Measurements from ENCODE around the gene RBM6.
A peak's percentile ranks its signal among the peaks of the same experiment; 100 is the strongest.
"Not testable (repeated sequence)": the region's sequence is repeated elsewhere in the genome, so short reads cannot be mapped to it uniquely, and the experiment has no call there.

RBM6 gene

DNA sequence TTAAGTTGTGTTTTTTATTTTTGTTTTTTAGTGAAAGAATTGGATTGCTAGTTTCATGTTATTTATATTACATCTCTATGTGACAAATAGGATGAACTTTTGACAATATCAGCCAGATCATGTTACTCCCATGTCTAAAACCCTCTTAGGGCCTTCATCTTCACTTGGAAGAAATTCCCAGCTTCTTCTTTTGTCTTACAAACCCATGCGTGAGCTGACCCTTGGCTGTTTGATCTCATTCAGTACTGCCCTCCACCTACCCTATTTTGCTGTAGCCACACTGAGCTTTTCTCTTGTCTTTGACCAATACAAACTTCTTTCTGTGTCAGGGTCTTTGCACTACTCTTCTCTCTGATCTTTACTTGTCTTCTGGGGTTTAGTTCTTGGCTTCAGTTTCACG lies 37.0 kb downstream of the RBM6 start:
- no peak for DNase-seq (ENCODE audit: low spot score)

DNA sequence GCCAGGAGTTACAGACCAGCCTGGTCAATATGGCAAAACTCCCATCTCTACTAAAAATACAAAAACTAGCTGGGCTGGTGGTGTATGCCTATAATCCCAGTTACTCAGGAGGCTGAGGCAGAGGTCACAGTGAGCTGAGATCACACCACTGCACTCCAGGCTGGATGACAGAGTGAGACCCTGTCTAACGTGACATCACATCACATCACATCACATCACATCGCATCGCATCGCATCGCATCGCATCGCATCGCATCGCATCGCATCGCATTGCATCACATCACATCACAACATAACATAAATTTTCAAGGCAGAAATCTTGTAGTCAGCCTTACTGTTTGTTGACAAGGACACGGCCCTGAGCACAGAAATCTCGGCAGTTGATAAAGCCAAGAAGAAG lies 44.4 kb downstream of the RBM6 start:
- no peak for DNase-seq (ENCODE audit: low spot score)

DNA sequence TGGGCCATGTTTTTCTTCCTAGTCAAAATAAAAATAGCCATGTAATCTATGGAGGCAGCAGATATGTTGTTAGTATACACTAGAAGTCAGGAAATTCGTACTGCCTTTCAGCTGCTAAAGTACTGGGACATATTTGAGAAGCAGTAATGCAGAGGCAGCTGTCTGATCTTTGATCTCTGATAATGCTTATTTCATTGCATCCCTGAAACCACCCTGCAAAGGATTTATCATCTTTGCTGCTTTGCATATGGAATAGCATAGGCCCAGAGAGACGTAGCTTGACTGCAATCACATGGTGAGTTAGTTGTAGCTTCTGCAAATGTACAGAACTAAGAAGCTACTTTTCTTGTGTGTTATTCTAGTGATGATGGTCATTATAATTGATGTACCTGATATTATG lies 52.4 kb downstream of the RBM6 start:
- no peak for DNase-seq (ENCODE audit: low spot score)

DNA sequence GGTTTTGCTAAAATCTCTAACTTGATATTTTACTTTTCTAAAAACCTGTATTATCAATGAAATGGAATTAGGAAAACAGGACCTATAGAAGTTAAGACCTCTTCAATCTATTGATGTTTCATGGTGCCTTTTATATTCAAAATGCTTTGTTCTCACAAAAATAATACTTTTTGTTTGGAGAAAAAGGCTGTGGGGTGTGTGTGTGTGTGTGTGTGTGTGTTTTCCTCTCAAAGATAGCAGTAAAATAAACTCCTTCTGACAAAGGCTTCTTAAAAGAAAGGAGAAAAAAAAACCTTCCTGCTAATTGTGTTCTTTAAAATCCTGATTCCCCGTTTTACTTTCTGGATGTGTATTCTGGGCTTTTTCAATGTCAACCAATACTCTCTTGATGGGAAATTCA lies 54.5 kb downstream of the RBM6 start:
- DNase-seq (ENCODE audit: low spot score) = no peak

DNA sequence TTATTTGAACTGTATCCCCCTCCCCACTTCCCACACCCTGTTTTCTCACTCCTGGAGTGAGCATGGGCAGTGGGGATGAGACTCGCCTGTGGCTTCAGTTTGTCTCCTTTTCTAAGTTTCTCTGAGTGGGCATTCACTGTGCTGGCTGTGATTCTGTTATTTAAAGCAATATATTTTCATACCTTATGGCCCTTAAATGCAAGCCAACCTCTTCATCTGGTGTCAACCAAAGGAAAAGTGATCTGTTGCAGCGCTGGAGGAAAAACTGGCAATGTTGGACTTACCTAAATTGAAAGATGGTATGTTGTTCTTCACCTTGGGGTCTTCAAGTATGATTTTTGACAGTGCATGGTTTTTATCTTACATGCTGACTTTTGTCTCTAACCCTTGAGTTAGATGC lies 56.1 kb downstream of the RBM6 start:
- DNase-seq (ENCODE audit: low spot score) = no peak

DNA sequence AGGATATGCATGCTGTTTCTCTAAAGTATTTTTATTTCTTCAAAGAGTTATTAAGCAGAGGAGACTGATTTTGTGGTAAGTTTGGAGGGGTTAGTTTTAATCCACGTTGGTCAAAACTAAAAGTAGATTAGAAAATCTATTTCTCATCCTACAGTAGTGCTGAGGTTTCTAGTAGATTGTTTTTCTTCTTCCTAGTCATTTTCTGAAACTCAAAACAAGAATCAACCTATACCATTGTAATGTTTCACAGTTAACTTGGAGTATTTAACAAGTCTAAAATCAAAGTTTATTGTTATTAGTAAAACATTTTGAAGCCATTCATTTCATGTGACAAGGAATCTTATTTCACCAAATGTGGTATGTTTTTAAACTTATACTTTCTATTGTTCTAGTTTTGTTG lies 57.9 kb downstream of the RBM6 start:
- DNase-seq (ENCODE audit: low spot score) = no peak

DNA sequence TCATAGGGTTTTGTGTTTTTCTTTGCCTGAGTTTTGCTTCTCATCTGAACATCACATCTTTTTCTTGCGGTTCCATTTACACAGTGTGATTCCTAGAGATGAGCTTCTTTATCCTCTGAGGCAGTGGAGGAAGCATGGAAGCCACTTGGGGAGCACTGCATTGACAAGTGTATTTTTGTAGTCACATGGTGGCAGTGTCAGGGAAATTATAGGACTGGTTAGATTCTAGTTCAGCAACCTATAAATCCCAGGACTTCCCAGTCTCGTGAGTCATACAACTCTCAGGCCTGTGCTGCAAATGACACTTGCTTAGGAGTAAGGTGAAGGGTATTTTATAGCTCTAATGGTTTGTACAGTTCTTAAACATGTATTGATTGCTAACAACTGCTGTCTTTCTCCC lies 58.4 kb downstream of the RBM6 start:
- DNase-seq (ENCODE audit: low spot score) = no peak

DNA sequence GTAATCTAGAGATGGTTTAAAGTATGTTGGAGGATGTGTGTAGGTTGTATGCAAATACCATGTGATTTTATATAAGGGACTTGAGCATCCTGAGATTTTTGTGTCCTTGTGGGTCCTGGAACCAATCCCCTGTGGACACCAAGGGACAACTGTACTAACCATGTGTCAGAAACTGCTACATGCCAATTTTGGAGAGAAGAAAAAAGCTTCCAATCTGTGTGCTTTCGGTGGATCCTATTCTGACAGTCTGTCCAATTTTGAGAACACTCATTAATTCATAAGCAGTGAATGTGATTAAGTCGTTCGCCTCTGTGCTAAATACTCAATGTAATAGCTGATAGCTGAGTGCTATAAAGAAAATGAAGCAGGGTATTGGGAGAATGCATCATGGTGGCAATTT lies 61.6 kb downstream of the RBM6 start:
- no peak for DNase-seq (ENCODE audit: low spot score)

DNA sequence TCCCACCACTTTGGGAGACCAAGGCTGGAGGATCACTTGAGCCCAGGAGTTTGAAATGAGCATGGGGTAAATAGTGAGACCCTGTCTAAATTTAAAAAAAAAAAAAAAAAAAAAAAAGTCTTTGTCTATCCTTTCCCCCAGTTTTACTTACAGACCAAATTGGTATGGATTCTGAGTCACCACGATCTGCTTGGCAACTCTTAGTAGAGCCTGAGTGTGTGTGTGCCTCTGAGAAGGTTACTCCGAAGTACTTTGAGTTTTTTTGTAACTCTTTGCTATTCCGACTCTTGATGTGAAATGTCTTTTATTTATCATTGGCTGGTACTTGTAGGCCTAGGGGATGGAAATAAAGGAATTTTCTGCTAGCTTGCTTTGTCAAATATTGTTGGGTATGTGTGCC lies 63.3 kb downstream of the RBM6 start:
- no peak for DNase-seq (ENCODE audit: low spot score)

DNA sequence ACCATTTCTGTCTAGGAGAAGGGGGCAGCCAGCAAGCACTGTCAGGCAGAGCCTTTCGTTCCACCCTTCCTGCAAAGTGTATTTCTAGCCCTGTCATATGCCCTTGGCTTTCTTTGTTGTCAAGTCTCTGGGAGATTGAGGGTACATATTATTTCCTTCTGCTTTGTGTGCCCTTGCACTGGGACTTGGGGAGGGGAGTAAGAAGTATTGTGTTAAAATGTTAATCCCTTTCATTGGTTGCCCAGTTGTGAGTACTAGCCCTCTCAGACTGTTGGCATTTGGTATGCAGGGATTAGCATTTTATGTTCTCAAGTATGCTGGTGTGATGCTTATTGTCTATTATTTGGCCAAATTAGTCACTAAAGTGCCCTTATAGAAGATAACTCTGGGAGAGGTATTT lies 63.9 kb downstream of the RBM6 start:
- no peak for DNase-seq (ENCODE audit: low spot score)

DNA sequence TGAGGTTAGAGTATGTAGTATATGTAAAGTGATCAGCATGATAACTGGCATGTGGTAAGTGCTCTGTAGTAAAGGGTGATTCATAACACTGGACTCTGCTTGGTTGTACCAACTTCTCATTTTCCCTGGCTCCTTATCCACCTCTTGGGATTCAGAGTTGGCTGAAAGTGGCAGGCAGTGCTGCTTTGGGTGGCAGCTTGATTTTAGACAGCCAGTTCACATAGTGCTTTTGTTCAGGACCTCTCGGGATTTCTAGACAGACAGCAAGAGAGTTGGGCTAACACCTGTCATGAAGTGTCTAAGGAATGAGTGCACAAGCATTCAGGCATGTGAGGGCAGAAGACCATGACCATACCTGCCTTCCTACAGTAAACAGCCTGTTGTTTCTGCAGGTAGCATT lies 69.0 kb downstream of the RBM6 start:
- DNase-seq (ENCODE audit: low spot score) = no peak

DNA sequence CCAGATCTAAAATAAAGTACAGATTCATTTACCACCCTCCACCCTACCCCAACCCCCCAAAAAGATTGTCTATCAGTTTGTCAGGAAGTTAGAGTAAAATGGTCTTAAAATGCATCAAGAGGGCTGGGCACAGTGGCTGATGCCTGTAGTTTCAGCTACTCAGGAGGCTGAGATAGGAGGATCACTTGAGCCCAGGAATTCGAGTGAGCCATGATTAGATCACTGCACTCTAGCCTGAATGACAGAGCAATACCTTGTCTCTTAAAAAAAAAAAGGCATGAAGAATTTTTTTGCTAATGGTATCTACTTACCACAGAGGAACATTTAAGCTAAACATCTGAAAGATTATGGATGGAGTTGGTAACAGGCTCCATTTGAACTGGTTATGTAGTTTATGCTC lies 71.0 kb downstream of the RBM6 start:
- DNase-seq (ENCODE audit: low spot score) = no peak

DNA sequence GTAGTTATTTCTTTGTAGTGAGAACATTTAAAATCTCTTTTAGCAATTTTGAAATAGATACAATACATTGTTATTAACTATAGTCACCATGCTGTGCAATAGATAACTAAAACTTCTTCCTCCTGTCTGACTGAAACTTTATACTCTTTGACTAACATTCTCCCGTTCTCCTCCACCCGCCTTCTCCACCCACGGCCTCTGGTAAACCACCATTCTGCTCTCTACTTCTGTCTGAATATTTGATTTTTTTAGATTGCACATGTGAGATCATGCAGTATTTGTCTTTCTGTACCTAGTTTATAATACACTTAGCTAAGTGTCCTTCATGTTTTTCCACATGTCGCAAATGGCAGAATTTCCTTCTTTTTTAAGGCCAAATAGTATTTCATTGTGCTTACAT lies 76.0 kb downstream of the RBM6 start:
- no peak for DNase-seq (ENCODE audit: low spot score)

DNA sequence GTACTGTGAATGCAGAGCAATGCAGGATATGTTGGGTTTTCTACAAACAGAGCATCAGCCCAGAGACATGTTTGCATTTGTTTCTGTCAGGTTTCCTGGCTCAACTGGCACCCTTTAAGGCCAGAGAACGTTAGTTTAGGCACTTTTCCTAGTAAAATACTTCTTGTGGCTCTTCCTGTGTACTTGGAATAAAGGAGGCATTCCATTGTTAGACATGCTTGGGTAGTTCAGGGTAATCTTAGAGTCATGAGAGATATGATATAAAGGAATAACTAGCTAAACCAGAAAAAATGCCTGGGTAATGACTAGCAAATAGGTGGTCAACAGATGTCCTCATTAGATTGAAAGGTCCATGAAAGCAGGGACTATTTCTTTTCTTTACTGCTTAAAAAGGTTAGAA lies 88.4 kb downstream of the RBM6 start:
- no peak for DNase-seq (ENCODE audit: low spot score)

DNA sequence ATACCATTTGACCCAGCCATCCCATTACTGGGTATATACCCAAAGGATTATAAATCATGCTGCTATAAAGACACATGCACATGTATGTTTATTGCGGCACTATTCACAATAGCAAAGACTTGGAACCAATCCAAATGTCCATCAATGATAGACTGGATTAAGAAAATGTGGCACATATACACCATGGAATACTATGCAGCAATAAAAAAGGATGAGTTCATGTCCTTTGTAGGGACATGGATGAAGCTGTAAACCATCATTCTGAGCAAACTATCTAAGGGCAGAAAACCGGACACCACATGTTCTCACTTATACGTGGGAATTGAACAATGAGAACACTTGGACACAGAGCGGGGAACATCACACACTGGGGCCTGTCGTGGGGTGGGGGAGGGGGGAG lies 91.3 kb downstream of the RBM6 start:
- DNase-seq (ENCODE audit: low spot score) = not testable (repeated sequence)

DNA sequence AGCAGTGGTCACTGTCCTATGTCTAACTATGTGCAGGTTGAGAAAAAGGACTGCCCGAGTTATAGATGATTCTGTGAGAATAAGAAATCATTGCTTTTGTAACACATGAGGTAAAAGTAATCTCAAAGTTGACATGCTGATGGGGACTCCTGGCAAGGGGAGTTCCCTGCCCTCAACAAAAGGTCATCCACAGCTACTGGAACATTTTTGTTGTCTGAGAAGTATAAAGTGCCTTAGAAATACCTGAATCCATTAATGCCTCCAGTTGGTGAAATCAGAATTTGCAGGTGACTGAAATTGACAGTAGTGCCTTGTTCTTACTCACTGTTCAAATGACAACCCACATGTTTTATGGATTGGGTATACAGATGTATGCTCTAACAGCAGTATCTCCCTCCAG lies 105.0 kb downstream of the RBM6 start:
- DNase-seq (ENCODE audit: low spot score) = no peak

DNA sequence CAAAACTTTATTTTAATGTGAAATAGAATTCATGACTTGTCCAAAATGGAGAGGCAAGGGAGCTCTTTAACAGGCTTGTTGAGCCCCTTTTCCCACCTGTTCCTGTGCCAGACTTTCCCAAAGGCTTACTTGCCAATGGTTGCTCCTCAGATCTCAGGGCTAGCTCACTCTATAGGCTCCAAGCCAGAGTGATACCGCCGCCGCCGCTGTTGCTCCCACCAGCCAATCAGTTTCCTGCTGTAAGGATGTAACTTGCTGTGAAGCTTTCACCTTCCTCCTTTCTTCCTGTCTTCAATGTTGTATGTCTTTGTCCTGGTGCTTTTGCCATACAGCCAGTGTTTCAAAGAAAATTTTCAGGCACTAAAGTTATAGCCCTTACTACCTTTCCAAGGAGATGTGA lies 107.5 kb downstream of the RBM6 start:
- DNase-seq (ENCODE audit: low spot score) = no peak

DNA sequence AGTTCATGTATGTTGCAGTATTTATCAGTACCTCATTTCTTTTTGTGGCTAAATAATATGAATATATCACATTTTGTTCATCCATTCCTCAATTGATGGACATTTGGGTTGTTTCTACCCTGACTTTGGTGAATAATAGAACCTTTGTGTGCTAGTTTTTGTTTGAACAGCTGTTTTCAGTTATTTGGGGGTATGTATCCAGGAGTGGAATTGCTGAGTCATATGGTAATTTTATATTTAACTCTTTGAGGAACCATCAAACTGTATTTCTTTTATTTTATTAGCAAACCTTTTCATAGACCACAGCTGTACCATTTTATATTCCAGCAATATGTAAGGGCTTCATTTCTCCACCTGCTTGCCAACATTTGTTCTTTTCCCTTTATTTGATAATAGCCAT lies 110.4 kb downstream of the RBM6 start:
- no peak for DNase-seq (ENCODE audit: low spot score)

DNA sequence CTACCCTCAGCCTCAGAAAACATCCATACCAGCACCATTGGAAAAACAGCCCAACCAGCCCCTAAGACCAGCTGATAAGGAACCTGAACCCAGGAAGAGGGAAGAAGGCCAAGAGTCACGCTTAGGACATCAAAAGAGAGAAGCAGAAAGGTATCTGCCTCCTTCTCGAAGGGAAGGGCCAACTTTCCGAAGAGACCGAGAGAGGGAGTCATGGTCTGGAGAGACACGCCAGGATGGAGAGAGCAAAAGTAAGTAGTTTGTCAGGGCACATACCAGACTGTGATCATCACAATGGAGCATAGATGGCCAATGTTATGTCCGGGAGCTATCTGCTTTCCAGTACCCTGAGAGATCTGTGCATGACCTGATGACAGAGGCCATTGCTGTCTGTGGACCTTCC lies 117.8 kb downstream of the RBM6 start:
- DNase-seq (ENCODE audit: low spot score) = no peak

DNA sequence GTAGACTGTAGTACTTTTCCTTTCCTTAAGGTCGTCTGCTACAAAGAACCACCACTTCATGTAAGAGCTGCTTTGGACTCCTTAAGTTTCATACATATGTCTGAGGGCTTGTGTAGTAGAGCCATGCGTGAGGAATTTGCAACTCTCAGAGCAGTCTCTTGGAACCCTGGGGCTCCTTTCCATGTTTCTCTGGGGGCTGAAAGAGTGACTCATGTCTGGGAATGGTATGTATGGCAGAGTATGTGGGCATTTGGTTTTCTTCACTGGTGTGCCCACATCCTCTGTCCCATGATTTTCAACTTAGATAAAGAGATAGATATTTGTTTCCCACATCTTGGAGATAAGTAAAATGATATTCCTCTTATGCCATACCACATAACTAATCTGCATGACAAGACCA lies 128.2 kb downstream of the RBM6 start:
- DNase-seq (ENCODE audit: low spot score) = no peak

DNA sequence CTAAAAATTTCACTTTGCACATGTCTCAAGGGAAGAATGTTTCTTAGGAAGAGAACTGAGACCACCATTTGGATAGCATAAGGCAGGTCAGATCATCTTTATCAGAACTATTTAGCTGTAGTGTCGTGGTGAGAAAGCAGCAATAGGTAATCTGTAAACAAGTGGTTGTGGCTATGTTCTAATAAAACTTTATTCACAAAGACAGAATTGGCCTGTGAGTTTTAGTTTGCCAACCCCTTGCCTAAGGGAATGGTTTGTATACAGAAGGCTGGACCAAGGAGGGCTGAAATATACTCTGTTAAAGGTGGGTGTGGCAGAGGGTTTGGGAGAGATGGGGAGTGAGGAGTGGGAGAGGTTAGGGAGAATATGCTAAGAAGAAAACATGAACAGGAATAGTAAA lies 138.1 kb downstream of the RBM6 start:
- no peak for DNase-seq (ENCODE audit: low spot score)

DNA sequence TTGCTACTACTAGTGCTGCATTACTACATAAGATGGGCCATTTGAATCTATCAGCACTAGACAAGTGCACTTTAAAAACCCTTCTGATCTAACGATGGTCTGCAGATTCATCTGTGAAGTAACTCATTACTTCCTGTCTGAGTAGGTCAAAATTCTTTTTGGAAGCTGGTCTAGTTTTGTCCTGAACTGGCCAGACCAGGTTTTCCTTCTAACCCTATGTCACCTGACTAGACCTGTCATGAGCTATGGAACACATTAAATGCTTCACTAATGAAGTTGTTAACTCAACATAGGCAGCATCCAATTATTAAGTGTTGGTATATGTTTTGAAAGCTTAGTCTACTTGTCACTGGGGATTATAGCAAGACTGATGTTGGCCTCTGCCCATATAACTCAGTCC lies 138.7 kb downstream of the RBM6 start:
- no peak for DNase-seq (ENCODE audit: low spot score)

DNA sequence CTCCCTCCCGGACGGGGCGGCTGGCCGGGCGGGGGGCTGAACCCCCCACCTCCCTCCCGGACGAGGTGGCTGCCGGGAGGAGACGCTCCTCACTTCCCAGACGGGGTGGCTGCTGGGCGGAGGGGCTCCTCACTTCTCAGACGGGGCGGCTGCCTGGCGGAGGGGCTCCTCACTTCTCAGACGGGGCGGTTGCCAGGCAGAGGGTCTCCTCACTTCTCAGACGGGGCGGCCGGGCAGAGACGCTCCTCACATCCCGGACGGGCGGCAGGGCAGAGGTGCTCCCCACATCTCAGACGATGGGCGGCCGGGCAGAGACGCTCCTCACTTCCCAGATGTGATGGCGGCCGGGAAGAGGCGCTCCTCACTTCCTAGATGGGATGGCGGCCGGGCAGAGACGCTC lies 145.0 kb downstream of the RBM6 start:
- not testable (repeated sequence) for DNase-seq (ENCODE audit: low spot score)

DNA sequence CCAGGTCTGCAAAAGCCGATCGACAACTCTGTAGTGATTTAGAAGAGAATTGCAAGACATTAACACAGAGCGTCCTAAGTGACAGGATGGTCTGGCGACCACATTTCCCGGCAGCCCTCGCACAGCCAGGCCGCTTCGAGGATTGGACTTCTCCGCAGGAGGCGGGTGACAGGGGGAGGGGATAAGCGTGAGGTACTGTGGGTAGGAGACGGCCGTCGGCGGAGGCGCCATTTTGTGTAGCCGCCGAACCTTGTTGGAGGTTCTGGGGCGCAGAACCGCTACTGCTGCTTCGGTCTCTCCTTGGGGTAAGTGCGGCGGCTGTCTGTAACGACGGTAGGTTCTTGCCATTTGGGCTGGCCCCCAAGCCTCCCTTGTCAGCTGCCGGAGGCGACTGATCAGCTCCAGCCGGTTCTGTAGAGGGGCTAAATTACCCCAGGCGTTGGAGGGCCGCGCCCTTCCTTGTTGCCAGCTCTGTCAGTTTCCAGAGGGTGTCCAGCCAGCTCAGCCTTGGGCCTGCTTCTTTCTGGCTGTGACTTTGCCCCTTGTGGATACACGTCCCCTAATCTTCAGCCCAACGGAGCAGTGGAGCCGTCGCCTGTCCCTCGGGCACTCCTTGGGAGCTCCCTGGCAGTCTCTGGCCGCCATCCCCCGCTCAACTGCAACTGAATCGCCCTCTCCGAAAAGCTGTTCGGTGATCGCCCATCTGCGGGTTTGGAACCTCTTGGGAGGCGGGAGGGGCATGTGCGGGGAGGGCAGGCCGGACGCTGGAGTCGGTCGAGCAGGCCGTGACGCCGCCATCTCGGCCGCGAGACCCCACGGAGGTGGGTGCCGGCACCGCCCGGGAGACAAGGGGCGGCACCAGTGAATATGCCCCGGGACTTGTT lies 149.0 kb downstream of the RBM6 start, which contains the start of gene RBM5:
RBM5 (plus strand) TSS at position 195 of the 884 bp plus-strand sequence. CDS start 1,516 bp downstream, outside the sequence.
- peak; percentile 93 for DNase-seq (ENCODE audit: low spot score)

Measured in ecto neural progenitor cell (in vitro differentiated cells).